GM19324 (cell line): ENCODE data around the gene SHROOM3.

Experiments
- ATAC-seq: cut with Tn5 transposase; IDR thresholded peaks from one replicate; pipeline ENCODE4 v1.9.1; 2021; ENCODE audit warnings: mild to moderate bottlenecking, moderate library complexity; ENCODE audit not compliant: unreplicated experiment, low FRiP score

Gene SHROOM3

GRCh38 chr4:76736414-76736813, 301.4 kb downstream of the SHROOM3 start:
- ATAC-seq, result no peak

GRCh38 chr4:76737180-76737579, 302.2 kb downstream of the SHROOM3 start:
- no peak for ATAC-seq

- no peak for ATAC-seq
These were observed 302.7 kb downstream of the SHROOM3 start for GRCh38 chr4:76737771-76738085.

- no peak for ATAC-seq
These were observed 303.3 kb downstream of the SHROOM3 start for GRCh38 chr4:76738086-76738931.

- ATAC-seq, result no peak
These were observed 305.2 kb downstream of the SHROOM3 start for GRCh38 chr4:76740192-76740591.

GRCh38 chr4:76740866-76741662, 306.0 kb downstream of the SHROOM3 start:
- ATAC-seq, result no peak

- ATAC-seq, result no peak
These were observed 306.6 kb downstream of the SHROOM3 start for GRCh38 chr4:76741663-76742020.

- no peak for ATAC-seq
These were observed 309.4 kb downstream of the SHROOM3 start for GRCh38 chr4:76744241-76744921.

GRCh38 chr4:76745240-76745639, 310.2 kb downstream of the SHROOM3 start:
- ATAC-seq, result no peak

- no peak for ATAC-seq
These were observed 312.5 kb downstream of the SHROOM3 start for GRCh38 chr4:76747563-76747962.

- ATAC-seq, result no peak
These were observed 313.6 kb downstream of the SHROOM3 start for GRCh38 chr4:76748649-76749048.

- no peak for ATAC-seq
These were observed 314.3 kb downstream of the SHROOM3 start for GRCh38 chr4:76749355-76749754.

- ATAC-seq, result no peak
These were observed 315.7 kb downstream of the SHROOM3 start for GRCh38 chr4:76750716-76751115.

- no peak for ATAC-seq
These were observed 316.7 kb downstream of the SHROOM3 start for GRCh38 chr4:76751612-76752343.

- ATAC-seq, result no peak
These were observed 318.0 kb downstream of the SHROOM3 start for GRCh38 chr4:76752861-76753501.

GRCh38 chr4:76753814-76754213, 318.8 kb downstream of the SHROOM3 start:
- ATAC-seq, result no peak

GRCh38 chr4:76754439-76754838, 319.4 kb downstream of the SHROOM3 start:
- ATAC-seq, result no peak

- no peak for ATAC-seq
These were observed 320.7 kb downstream of the SHROOM3 start for GRCh38 chr4:76755756-76756155.

GRCh38 chr4:76756416-76756815, 321.4 kb downstream of the SHROOM3 start:
- no peak for ATAC-seq

- ATAC-seq, result no peak
These were observed 322.4 kb downstream of the SHROOM3 start for GRCh38 chr4:76757418-76757939.
